HG02678 (cell line): ENCODE results near the gene OSBPL10.

Source experiments
- ATAC-seq: cut with Tn5 transposase; IDR thresholded peaks from one replicate; pipeline ENCODE4 v1.9.1; 2021; ENCODE audit warnings: mild to moderate bottlenecking, moderate library complexity; ENCODE audit not compliant: unreplicated experiment

OSBPL10 gene

DNA sequence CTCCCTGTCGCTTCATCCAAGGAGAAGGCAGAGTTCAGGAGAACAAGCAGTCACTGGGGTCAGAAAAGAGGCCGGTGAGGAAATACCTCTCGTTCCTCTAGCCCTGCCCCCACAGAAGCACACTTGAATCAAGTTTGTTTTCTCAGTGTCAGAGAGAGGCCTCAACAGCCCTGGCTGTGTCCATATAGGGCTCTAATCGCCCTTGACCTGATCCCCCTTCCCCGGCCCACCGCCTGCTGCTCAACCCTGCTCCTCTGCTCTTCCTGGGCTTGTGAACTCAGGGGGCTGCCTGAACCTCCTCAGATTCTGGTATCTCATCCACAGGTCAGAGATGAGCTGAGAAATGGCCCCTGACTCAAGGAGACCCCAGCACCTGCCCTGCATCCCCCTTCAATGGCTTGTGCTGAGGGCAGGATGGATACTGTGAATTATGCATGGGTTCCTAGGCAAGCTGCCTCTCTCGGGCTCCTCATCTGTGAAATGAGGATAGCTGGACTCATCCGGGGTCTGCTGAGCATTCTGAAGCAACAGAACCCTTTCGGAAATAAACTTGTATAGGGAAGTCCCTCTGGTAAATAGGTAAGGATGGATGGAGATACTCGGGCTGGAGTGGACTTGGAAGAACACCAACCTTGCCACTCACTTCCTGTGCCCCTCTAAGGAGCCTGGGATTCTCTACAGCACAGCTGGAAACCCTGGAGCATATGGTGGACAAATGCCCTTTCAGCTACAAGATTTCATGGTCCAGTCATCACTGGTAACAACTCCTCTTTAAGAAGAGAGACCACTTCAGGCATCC is 300.8 kb downstream of the OSBPL10 start:
- no peak for ATAC-seq

DNA sequence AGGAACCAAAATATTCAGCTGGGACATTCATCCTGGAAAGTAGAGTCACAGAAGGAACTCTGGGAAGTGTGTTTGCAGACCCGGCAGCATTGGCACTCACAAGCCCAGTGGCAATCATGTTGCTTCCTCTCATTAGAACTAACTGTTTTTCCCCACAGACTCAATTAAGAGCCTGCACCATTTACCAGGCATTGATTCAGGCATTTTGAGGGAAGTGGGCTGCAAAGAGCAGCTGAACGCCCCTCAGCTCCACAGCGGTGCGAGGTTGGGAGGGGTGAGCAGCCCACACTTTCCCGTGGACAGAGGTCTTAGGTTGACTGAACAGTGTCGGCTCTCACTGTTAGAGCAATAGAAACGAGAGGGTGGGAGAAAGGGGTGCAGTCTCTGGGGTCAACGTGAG is 304.5 kb downstream of the OSBPL10 start:
- ATAC-seq: no peak

- ATAC-seq: no peak
These were observed 307.1 kb downstream of the OSBPL10 start for GRCh38 chr3:31673950-31674349.

DNA sequence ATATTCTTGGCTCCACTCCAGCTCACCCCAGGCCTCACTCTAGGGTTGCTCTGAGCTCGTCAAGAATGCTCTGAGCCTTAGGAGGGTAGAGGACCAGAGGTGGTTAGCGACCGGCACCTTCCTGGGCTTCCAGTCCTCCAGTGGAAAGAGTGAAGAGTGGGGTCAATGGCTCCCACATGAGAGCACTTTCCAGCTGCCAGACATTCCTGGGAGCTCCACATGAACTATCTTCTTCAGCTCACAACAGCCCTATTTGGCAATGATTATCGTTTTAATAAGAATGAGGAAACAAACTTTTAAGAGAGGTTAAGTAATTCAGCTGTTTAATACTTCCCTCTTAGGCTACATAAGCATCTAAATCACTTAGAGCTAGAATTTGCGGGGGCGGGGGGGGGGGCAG is 309.1 kb downstream of the OSBPL10 start:
- ATAC-seq: no peak

DNA sequence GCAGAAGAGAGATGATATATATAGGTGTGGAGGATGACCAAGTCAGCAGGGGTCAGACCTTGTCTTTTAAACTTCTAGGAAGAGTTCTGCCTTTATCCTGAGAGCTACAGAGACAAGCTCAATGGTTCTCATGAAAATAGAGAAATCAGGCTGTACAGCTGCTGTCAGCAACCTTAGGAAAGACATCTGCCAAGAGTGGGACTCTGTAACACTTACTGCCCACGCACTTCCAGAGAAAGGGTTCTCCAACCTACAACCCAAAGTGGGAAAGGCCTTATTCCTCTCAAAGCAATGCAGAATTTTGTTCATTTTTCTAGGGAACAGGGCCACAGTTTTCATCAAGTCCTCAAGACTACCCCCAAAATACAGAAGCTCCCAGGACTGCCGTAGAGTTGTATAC is 309.6 kb downstream of the OSBPL10 start:
- ATAC-seq: no peak

DNA sequence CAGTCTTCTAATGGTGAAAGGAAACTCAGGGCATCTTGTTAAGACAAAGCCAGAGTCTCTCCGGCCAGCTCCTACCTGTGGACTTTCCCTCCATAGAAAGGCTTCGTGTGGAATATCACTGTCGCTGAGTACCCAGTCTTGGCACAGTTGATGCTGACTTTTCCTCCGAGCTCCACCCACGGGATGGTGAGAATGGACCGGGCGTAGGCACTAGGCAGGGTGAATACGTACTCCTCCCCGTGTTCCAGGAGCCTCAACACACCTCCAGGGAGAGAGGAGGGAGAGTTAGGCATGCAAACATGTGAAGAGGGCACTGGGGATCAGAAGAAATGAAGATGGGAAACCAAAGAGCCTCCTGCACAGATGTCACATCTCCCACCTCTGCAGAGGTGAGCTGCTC is 310.3 kb downstream of the OSBPL10 start:
- no peak for ATAC-seq

GRCh38 chr3:31670136-31670535 is 310.9 kb downstream of the OSBPL10 start:
- no peak for ATAC-seq

DNA sequence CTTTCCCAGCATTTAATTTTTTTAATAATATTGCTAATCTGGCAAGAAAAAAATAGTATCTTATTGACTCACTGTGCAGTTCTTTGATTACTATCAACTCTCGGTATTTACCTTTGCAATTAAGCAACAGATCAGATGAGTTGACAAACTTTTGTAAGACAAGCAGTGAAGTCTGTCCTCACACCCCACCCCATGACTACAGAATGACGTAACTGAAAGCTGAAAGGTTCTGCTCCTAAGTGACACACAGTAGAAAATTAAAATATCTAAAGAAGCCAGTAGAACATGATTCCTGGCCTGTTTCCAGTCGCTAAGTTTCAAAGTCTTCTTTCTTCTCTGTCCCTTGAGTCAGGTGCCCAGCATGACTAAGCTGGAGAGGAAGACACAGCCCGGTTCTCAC is 312.8 kb downstream of the OSBPL10 start:
- ATAC-seq: no peak

DNA sequence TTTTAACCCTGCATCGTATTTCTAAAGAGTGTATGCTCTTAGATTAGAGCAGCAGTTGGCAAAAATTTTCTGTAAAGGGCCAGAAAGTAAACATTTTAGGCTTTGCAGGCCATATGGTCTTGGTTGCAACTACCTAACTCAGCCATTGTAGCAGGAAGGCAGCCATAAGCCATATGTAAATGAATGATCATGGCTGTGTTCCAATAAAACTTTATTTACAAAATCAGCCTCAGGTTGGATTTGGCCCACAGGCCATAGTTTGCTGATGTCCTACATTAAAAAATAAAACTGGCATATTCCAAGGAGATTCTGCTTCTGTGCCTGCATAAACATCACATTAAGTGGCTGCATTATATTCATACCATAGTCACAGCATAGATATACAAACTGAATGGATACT is 313.5 kb downstream of the OSBPL10 start:
- no peak for ATAC-seq

GRCh38 chr3:31664031-31664430 is 317.0 kb downstream of the OSBPL10 start:
- ATAC-seq: no peak

GRCh38 chr3:31661993-31662670 is 318.9 kb downstream of the OSBPL10 start:
- ATAC-seq: no peak

GRCh38 chr3:31661286-31661685 is 319.8 kb downstream of the OSBPL10 start:
- ATAC-seq: no peak

GRCh38 chr3:31659246-31659645 is 321.8 kb downstream of the OSBPL10 start:
- no peak for ATAC-seq

DNA sequence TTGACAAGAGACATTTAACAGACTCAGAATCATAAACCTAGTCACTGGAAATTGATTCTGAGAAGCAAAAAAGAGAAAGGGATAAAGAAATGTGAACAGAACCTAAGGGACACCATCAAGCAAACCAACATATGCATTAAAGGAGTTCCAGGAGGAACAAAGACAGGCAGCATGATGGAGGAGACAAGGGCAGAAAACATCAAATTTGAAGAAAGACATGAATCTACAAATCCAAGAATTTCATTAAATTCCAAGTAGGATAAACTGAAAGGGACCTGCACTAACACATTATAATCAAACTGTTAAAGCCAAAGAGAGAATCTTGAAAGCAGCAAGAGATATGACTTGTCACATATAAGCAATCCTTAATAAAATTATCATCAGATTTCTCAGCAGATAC is 326.1 kb downstream of the OSBPL10 start:
- no peak for ATAC-seq

- ATAC-seq: no peak
These were observed 327.6 kb downstream of the OSBPL10 start for GRCh38 chr3:31653464-31653863.

DNA sequence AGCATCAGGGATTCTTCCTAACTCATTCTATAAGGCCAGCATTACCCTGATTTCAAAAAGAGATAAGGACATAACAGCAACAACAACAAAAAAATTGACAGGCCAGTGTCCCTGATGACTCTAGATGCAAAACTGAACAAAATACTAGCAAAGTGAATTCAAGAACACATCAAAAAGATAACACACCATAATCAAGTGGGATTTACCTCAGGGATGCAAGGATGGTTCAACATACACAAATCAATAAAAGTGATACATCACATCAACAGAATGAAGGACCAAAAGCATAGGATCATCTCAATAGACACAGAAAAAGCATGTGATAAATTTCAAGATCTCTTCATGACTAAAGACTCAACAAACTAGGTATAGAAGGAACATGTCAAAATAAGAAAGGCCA is 328.8 kb downstream of the OSBPL10 start:
- ATAC-seq: no peak

- ATAC-seq: no peak
These were observed 332.6 kb downstream of the OSBPL10 start for GRCh38 chr3:31648286-31648968.

DNA sequence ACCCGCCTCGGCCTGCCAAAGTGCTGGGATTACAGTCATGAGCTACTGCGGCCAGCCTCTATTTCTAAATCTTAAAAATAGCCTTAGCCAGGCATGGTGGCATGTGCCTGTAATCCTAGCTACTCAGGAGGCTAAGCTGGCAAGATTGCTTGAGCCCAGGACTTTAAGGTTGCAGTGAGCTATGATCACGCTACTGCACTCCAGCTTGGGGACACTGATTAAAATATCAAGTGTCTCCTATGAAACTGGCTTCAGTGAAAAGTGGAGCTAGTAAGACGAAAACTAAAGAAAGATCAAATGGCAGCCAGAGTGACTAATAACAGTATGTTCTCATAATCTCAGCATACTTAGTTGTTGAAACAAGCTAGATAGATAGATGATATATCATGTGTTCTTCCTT is 335.8 kb downstream of the OSBPL10 start:
- no peak for ATAC-seq

DNA sequence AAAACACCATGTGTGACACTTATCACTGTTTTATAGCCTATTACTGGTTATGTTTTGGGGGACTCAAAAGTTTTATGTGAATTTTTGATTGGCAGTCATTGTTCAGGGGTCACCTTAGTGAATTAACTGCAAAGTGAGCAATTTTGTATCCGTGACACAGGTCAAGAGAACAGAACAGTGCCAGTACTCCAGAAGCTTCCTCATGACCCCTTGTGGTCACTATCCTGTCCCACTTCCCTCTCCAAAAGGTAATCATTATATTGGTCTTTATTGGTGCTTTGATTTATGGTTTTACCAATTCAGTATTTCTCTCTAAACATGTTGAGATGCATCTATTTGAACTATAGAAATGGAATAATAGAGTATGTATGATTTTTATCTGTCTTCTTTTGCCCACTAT is 341.2 kb downstream of the OSBPL10 start:
- no peak for ATAC-seq

GRCh38 chr3:31636694-31637442 is 344.2 kb downstream of the OSBPL10 start:
- no peak for ATAC-seq

DNA sequence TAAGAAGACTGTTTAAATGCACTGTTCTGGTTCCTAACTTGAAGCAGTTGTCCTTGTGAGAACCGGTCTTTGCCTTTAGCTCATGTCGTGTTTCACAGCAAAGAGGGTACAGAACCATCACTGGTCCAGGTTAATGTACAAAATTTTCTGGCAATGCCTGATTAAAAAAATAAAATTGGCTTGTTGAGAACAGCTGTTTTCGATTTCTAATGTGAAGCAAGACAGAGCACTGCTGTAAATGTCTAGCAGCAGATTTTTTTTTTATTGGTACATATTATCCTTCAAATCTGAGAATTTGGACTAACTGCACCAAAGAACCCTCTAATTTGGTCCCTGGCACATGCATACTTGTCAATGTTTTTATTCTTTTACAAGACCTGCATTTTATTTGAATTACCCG is 345.0 kb downstream of the OSBPL10 start:
- no peak for ATAC-seq
